SK-N-SH treated with all-trans-retinoic acid at 6 μM for 48 hours (cell line): ENCODE results near the gene MBTD1.

Experiments used
- ATAC-seq: fragments of 200-7000 bp; cut with Tn5 transposase; 3 replicates; pipeline ENCODE4 v1.9.1; 2020; ENCODE audit warnings: mild to moderate bottlenecking, moderate library complexity
- ARNTL ChIP-seq: fragments of 450-650 bp; formaldehyde crosslinking; IDR thresholded peaks from 2 replicates; pipeline ENCODE4 v1.5.0; 2020; ENCODE audit warnings: low read depth, mild to moderate bottlenecking, moderate library complexity, borderline replicate concordance
- BACH2 ChIP-seq: fragments of 250-450 bp; sonication (Bioruptor Pico); IDR thresholded peaks from 2 replicates; pipeline ENCODE4 v1.9.0; 2021; ENCODE audit warnings: mild to moderate bottlenecking, borderline replicate concordance
- CSDC2 ChIP-seq: fragments of 250-450 bp; sonication (Bioruptor Pico); IDR thresholded peaks from 2 replicates; pipeline ENCODE4 v1.5.0; 2020; ENCODE audit warnings: mild to moderate bottlenecking, moderate library complexity
- CSRNP3 ChIP-seq: fragments of 250-450 bp; sonication (Bioruptor Pico); IDR thresholded peaks from 2 replicates; pipeline ENCODE4 v1.5.1; 2021; ENCODE audit warnings: mild to moderate bottlenecking, moderate library complexity
- ESRRG ChIP-seq: fragments of 250-450 bp; sonication (Bioruptor Pico); IDR thresholded peaks from 2 replicates; pipeline ENCODE4 v1.6.1; 2021; ENCODE audit warnings: mild to moderate bottlenecking
- GLIS3 ChIP-seq: fragments of 250-450 bp; sonication (Bioruptor Pico); IDR thresholded peaks from 2 replicates; pipeline ENCODE4 v1.5.0; 2020; ENCODE audit warnings: mild to moderate bottlenecking, moderate library complexity
- ISL1 ChIP-seq: fragments of 250-450 bp; sonication (Bioruptor Pico); IDR thresholded peaks from 2 replicates; pipeline ENCODE4 v2.1.2; 2022; ENCODE audit warnings: mild to moderate bottlenecking, moderate library complexity
- OSR1 ChIP-seq: fragments of 250-450 bp; sonication (Bioruptor Pico); IDR thresholded peaks from 2 replicates; pipeline ENCODE4 v1.8.0; 2022; ENCODE audit warnings: moderate library complexity, mild to moderate bottlenecking, inconsistent platforms
- PPARA ChIP-seq: fragments of 250-450 bp; sonication (Bioruptor Pico); IDR thresholded peaks from 2 replicates; pipeline ENCODE4 v1.5.0; 2020; ENCODE audit warnings: mild to moderate bottlenecking, borderline replicate concordance
- RARB ChIP-seq: fragments of 250-450 bp; sonication (Bioruptor Pico); IDR thresholded peaks from 2 replicates; pipeline ENCODE4 v1.8.0; 2021; ENCODE audit warnings: mild to moderate bottlenecking, moderate library complexity
- SNAI2 ChIP-seq: fragments of 250-450 bp; sonication (Bioruptor Pico); IDR thresholded peaks from 2 replicates; pipeline ENCODE4 v1.5.0; 2020; ENCODE audit warnings: mild to moderate bottlenecking, moderate library complexity
- TCF4 ChIP-seq: fragments of 250-450 bp; sonication (Bioruptor Pico); IDR thresholded peaks from 2 replicates; pipeline ENCODE4 v1.8.0; 2021; ENCODE audit warnings: mild to moderate bottlenecking, moderate library complexity, borderline replicate concordance
- TOX ChIP-seq: fragments of 250-450 bp; sonication (Bioruptor Pico); IDR thresholded peaks from 2 replicates; pipeline ENCODE4 v1.8.0; 2021; ENCODE audit warnings: mild to moderate bottlenecking, moderate library complexity, borderline replicate concordance
- ZC3H10 ChIP-seq: fragments of 250-450 bp; sonication (Bioruptor Pico); IDR thresholded peaks from 2 replicates; pipeline ENCODE4 v1.5.1; 2021; ENCODE audit warnings: mild to moderate bottlenecking, moderate library complexity
- ZFP3 ChIP-seq: fragments of 250-450 bp; sonication (Bioruptor Pico); IDR thresholded peaks from 2 replicates; pipeline ENCODE4 v1.5.0; 2020; ENCODE audit warnings: mild to moderate bottlenecking, moderate library complexity
- ZFP30 ChIP-seq: fragments of 450-650 bp; formaldehyde crosslinking; IDR thresholded peaks from 2 replicates; pipeline ENCODE4 v1.5.0; 2022; ENCODE audit warnings: mild to moderate bottlenecking, moderate library complexity
- ZNF565 ChIP-seq: fragments of 450-650 bp; formaldehyde crosslinking; conservative IDR thresholded peaks from 2 replicates; pipeline ENCODE4 v1.5.0; 2020; ENCODE audit warnings: low read depth, mild to moderate bottlenecking, moderate library complexity
- ZNF70 ChIP-seq: fragments of 450-650 bp; formaldehyde crosslinking; IDR thresholded peaks from 2 replicates; pipeline ENCODE4 v1.5.0; 2020; ENCODE audit warnings: mild to moderate bottlenecking, moderate library complexity
- ZNF8 ChIP-seq: fragments of 450-650 bp; formaldehyde crosslinking; IDR thresholded peaks from 2 replicates; pipeline ENCODE4 v1.5.0; 2020; ENCODE audit warnings: mild to moderate bottlenecking, moderate library complexity
- TF ChIP-seq, protein P1 (sequence below): fragments of 250-450 bp; sonication (Bioruptor Pico); IDR thresholded peaks from 2 replicates; pipeline ENCODE4 v1.8.0; 2020; ENCODE audit warnings: mild to moderate bottlenecking, moderate library complexity, borderline replicate concordance
- TF ChIP-seq, protein P2 (sequence below): fragments of 250-450 bp; sonication (Bioruptor Pico); IDR thresholded peaks from 2 replicates; pipeline ENCODE4 v1.5.0; 2020; ENCODE audit warnings: mild to moderate bottlenecking, moderate library complexity
- TF ChIP-seq, protein P3 (sequence below): fragments of 250-450 bp; sonication (Bioruptor Pico); IDR thresholded peaks from 2 replicates; pipeline ENCODE4 v1.5.1; 2020; ENCODE audit warnings: low read depth, mild to moderate bottlenecking, moderate library complexity
- TF ChIP-seq, protein P4 (sequence below): fragments of 250-450 bp; sonication (Bioruptor Pico); IDR thresholded peaks from 2 replicates; pipeline ENCODE4 v1.8.0; 2021; ENCODE audit warnings: low read depth, mild to moderate bottlenecking, moderate library complexity, borderline replicate concordance

MBTD1 gene

GRCh38 chr17:51144266-51145022 is 115.4 kb downstream of the MBTD1 start:
- no peak; the same call in 2 of the 3 replicates for ATAC-seq
- TF ChIP-seq, protein P1, sequence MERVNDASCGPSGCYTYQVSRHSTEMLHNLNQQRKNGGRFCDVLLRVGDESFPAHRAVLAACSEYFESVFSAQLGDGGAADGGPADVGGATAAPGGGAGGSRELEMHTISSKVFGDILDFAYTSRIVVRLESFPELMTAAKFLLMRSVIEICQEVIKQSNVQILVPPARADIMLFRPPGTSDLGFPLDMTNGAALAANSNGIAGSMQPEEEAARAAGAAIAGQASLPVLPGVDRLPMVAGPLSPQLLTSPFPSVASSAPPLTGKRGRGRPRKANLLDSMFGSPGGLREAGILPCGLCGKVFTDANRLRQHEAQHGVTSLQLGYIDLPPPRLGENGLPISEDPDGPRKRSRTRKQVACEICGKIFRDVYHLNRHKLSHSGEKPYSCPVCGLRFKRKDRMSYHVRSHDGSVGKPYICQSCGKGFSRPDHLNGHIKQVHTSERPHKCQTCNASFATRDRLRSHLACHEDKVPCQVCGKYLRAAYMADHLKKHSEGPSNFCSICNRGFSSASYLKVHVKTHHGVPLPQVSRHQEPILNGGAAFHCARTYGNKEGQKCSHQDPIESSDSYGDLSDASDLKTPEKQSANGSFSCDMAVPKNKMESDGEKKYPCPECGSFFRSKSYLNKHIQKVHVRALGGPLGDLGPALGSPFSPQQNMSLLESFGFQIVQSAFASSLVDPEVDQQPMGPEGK = no peak
- TF ChIP-seq BACH2 (CRISPR knock-in tag) (no peak), ZNF565 (CRISPR knock-in tag) (no peak), RARB (CRISPR knock-in tag) (no peak), TCF4 (no peak), OSR1 (CRISPR knock-in tag) (no peak), ZNF8 (CRISPR knock-in tag) (no peak), ZNF70 (CRISPR knock-in tag) (no peak), ARNTL (no peak), PPARA (CRISPR knock-in tag) (no peak), CSRNP3 (CRISPR knock-in tag) (no peak), ESRRG (no peak), GLIS3 (CRISPR knock-in tag) (no peak), ZC3H10 (CRISPR knock-in tag) (no peak), CSDC2 (CRISPR knock-in tag) (no peak), TOX (CRISPR knock-in tag) (no peak), ISL1 (no peak)
- TF ChIP-seq, protein P2, sequence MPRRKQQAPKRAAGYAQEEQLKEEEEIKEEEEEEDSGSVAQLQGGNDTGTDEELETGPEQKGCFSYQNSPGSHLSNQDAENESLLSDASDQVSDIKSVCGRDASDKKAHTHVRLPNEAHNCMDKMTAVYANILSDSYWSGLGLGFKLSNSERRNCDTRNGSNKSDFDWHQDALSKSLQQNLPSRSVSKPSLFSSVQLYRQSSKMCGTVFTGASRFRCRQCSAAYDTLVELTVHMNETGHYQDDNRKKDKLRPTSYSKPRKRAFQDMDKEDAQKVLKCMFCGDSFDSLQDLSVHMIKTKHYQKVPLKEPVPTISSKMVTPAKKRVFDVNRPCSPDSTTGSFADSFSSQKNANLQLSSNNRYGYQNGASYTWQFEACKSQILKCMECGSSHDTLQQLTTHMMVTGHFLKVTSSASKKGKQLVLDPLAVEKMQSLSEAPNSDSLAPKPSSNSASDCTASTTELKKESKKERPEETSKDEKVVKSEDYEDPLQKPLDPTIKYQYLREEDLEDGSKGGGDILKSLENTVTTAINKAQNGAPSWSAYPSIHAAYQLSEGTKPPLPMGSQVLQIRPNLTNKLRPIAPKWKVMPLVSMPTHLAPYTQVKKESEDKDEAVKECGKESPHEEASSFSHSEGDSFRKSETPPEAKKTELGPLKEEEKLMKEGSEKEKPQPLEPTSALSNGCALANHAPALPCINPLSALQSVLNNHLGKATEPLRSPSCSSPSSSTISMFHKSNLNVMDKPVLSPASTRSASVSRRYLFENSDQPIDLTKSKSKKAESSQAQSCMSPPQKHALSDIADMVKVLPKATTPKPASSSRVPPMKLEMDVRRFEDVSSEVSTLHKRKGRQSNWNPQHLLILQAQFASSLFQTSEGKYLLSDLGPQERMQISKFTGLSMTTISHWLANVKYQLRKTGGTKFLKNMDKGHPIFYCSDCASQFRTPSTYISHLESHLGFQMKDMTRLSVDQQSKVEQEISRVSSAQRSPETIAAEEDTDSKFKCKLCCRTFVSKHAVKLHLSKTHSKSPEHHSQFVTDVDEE (CRISPR knock-in tag) = no peak
- TF ChIP-seq, protein P3, sequence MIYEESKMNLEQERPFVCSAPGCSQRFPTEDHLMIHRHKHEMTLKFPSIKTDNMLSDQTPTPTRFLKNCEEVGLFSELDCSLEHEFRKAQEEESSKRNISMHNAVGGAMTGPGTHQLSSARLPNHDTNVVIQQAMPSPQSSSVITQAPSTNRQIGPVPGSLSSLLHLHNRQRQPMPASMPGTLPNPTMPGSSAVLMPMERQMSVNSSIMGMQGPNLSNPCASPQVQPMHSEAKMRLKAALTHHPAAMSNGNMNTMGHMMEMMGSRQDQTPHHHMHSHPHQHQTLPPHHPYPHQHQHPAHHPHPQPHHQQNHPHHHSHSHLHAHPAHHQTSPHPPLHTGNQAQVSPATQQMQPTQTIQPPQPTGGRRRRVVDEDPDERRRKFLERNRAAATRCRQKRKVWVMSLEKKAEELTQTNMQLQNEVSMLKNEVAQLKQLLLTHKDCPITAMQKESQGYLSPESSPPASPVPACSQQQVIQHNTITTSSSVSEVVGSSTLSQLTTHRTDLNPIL (CRISPR knock-in tag) = no peak
- TF ChIP-seq, protein P4, sequence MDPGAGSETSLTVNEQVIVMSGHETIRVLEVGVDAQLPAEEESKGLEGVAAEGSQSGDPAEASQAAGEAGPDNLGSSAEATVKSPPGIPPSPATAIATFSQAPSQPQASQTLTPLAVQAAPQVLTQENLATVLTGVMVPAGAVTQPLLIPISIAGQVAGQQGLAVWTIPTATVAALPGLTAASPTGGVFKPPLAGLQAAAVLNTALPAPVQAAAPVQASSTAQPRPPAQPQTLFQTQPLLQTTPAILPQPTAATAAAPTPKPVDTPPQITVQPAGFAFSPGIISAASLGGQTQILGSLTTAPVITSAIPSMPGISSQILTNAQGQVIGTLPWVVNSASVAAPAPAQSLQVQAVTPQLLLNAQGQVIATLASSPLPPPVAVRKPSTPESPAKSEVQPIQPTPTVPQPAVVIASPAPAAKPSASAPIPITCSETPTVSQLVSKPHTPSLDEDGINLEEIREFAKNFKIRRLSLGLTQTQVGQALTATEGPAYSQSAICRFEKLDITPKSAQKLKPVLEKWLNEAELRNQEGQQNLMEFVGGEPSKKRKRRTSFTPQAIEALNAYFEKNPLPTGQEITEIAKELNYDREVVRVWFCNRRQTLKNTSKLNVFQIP (CRISPR knock-in tag) = no peak
- TF ChIP-seq, all 23 proteins: peak for 0

DNA sequence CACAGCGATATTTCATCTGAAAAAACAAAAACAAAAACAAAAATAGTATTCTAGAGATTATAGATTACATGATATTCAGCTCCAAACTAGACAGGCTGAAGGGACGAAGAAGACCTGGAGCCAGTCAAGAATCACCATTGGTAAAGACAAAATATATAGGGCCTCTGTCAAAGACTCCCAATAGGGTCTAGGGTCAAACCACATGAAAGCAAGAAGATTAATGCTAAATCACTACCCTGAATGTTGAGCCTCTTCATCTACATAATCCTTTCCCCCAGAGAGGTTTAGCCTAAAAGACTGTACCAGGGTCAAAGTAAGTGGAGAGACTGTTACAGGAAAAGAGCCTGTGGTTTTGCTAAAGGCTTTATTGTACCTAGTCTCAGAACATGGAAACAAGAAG is 117.3 kb downstream of the MBTD1 start:
- TF ChIP-seq ZFP30 = no peak
- TF ChIP-seq GLIS3 (CRISPR knock-in tag) = no peak
- TF ChIP-seq ZNF70 (CRISPR knock-in tag) = no peak
- no peak for TF ChIP-seq ZFP3 (CRISPR knock-in tag)
- no peak for TF ChIP-seq OSR1 (CRISPR knock-in tag)
- no peak for TF ChIP-seq RARB (CRISPR knock-in tag)
- TF ChIP-seq CSRNP3 (CRISPR knock-in tag) = no peak
- no peak for TF ChIP-seq TCF4
- TF ChIP-seq PPARA (CRISPR knock-in tag) = no peak
- TF ChIP-seq ISL1 = no peak
- no peak for TF ChIP-seq ARNTL
- no peak for TF ChIP-seq BACH2 (CRISPR knock-in tag)
- TF ChIP-seq SNAI2 (CRISPR knock-in tag) = no peak
- no peak for TF ChIP-seq ZNF8 (CRISPR knock-in tag)
- no peak for TF ChIP-seq ZNF565 (CRISPR knock-in tag)
- TF ChIP-seq, protein P4 (CRISPR knock-in tag) = no peak
- ATAC-seq = no peak
